Mucosa of rectum (tissue), 2 donors: Measurements from ENCODE around the gene NEURL4.
A peak's percentile ranks its signal among the peaks of the same experiment; 100 is the strongest.
"Not testable (repeated sequence)": the region's sequence is repeated elsewhere in the genome, so short reads cannot be mapped to it uniquely, and the experiment has no call there.

Experiments used
- H3K27ac ChIP-seq, 2 donors: one replicate each; pipeline ENCODE4 v1.7.0; 2013; ENCODE audit warnings: inconsistent platforms in 2 of 2, low read depth in 2 of 2, low read length in 2 of 2
- H3K27me3 ChIP-seq, 2 donors: one replicate each; pipeline ENCODE4 v1.7.0; 2013; ENCODE audit warnings: low read length in 2 of 2; ENCODE audit not compliant: control insufficient read depth in 2 of 2, insufficient read depth in 2 of 2
- H3K36me3 ChIP-seq, 2 donors: one replicate each; pipeline ENCODE4 v1.7.0; 2013; ENCODE audit warnings: low read length in 2 of 2; ENCODE audit not compliant: control insufficient read depth in 2 of 2, insufficient read depth in 2 of 2
- H3K4me1 ChIP-seq, 2 donors: one replicate each; pipeline ENCODE4 v1.7.0; 2013; ENCODE audit warnings: low read length in 2 of 2, mild to moderate bottlenecking in 1 of 2; ENCODE audit not compliant: control insufficient read depth in 2 of 2, insufficient read depth in 2 of 2
- H3K4me3 ChIP-seq, 2 donors: one replicate each; pipeline ENCODE4 v1.7.0; 2013; ENCODE audit warnings: low read length in 2 of 2
- H3K9ac ChIP-seq, 2 donors: one replicate each; pipeline ENCODE4 v1.7.0; 2013; ENCODE audit warnings: low read length in 2 of 2, low read depth in 1 of 2, mild to moderate bottlenecking in 1 of 2
- H3K9me3 ChIP-seq, 2 donors: one replicate each; pipeline ENCODE4 v1.7.0; 2013; ENCODE audit warnings: low read length in 2 of 2; ENCODE audit not compliant: control insufficient read depth in 2 of 2
- donor health status: healthy.
- donor health status: Normal muscosa, but diverticular disease.

The NEURL4 gene

DNA sequence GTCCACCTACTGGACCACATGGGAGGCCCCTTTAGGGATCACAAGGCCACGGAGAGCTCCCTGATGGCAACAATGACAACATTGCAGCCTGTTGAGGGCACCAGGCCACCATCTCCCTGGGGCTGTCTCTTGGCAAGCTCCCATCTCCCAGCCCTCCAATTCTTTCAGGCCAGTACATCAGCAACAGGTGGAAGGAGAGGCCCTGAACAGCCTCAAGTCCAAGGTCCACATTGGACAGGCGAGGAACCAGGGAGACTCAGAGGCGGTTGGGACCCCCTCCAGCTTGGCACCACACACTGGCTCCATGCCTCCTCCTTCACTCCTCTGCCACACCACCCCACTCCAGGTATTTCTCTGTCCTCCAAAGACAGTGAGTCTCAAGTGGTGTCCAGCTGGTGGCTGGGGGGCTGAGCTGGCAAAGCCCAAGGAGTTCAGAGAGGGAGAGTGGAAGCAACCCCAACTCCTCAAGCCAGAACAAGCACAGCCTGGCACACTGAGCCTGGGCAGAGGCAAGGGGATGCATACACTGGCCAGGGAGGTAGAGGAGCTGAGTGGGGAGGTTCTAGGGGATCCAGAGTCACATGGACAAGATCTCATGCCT is 5.9 kb upstream of the NEURL4 start:
- Histone ChIP-seq H3K27ac (no peak overlapping the region), H3K4me1 (peaks cover 0 to 18% of the 10 kb centered on the region in 2 donors)

DNA sequence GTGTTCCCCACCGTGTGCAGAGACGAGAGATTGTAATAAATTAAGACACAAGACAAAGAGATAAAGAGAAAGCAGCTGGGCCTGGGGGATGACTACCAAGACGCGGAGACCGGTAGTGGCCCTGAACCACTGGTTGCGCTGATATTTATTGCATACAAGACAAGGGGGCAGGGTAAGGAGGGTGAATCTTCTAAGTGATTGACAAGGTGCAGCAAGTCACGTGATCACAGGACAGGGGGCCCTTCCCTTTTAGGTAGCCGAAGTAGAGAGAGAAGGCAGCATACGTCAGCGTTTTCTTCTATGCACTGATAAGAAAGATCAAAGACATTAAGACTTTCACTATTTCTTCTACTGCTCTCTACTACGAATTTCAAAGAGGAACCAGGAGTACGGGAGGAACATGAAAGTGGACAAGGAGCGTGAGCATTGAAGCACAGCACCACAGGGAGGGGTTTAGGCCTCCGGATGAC is 3.5 kb upstream of the NEURL4 start:
- not testable (repeated sequence) for H3K27me3 ChIP-seq, H3K36me3 ChIP-seq, H3K9ac ChIP-seq, H3K4me3 ChIP-seq, H3K27ac ChIP-seq, H3K9me3 ChIP-seq
- peaks cover 7 to 28% of the 10 kb centered on the region in 2 donors for H3K4me1 ChIP-seq

More for the DNA sequence above, 5.9 kb upstream of the NEURL4 start:
- H3K36me3 ChIP-seq: no peaks in the 10 kb centered on the region
- no peaks in the 10 kb centered on the region for H3K9me3 ChIP-seq
- no peak overlapping the region for H3K9ac ChIP-seq
- H3K27me3 ChIP-seq: peaks cover 0 to 2% of the 10 kb centered on the region in 2 donors
- no peak overlapping the region for H3K4me3 ChIP-seq

DNA sequence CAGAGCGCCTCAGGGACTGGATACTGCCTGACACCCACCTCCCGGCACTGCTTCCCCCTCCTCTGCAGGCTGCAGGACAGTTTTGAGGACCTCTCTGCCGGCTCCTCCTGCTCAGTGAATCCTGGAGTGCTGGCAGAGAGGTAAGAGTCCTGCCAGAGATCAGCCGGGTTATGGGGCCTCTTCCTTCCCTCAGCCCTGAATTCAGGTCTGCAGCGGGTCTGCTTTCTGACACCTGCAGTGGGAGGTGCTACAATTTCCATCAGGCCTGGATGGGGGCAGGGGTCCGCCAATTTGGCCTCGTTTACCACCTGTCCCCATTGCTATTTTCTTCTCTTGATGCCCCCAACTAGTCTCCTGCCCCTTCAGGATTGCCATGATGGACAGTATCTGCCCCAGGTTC is 3.0 kb upstream of the NEURL4 start:
- H3K27ac ChIP-seq: no peak overlapping the region
- H3K27me3 ChIP-seq: peaks cover 0 to 2% of the 10 kb centered on the region in 2 donors
- peaks cover 7 to 28% of the 10 kb centered on the region in 2 donors for H3K4me1 ChIP-seq
- H3K36me3 ChIP-seq: no peaks in the 10 kb centered on the region
- no peak overlapping the region for H3K9ac ChIP-seq
- H3K9me3 ChIP-seq: no peaks in the 10 kb centered on the region
- H3K4me3 ChIP-seq: no peak overlapping the region

DNA sequence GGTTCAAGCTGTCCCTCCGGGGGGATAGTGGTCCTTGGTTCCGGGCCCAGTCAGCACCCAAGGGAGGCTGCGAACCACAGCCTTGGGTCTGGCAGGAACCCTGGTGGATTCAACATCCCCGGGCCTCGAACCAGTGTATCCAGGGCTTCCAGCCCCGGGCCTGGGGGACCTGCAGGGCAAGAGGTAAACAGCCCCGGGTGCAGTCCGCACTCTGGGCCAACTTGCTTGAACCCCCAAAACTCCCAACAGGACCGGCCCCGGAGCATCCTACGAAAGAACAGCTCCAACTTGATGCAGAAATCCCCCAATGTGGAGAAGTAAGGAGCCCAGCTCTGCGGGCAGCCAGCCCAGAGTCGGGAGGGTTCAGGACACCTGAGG is 1.5 kb upstream of the NEURL4 start:
- Histone ChIP-seq H3K36me3 (peaks cover 0 to 12% of the 10 kb centered on the region in 2 donors), H3K4me1 (peaks cover 7 to 22% of the 10 kb centered on the region in 2 donors), H3K4me3 (peak overlapping the region; percentile 95 to 97), H3K9me3 (no peaks in the 10 kb centered on the region), H3K27ac (peak overlapping the region; percentile 92 to 96), H3K27me3 (peaks cover 0 to 2% of the 10 kb centered on the region in 2 donors), H3K9ac (peak overlapping the region in 1 of 2 donors; percentile 24)

DNA sequence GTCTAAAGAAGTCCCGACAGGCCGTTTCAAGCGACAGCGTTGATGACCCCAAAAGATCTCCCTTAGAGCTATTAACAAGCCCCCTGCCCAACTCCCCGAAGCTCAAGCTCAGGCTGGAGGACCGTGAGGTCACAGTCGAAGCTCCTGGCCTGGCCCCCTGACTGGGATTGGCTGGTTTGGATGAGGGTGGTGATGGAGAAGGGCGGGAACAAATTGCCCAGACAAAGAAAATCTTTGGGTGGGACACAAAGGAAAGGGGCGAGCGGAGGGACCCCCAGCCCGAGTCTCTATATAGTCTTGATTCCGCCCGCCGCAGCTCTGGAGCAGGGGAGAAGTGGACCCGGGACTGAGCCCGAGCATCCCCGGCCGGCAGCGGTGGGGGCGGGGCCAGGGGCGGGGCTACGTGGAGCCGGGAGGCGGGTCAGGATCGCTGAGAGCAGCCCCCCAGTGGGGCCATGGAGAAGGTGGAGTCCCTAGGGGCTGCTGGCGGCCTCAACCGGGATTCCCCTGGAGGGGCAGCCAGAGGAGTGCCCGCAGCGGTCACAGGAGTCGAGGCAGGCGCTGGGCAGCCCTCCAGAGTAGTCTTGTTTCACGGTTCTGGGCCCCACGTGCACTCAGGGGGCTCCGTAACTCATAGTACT is 982 bp upstream of the NEURL4 start:
- H3K36me3 ChIP-seq: peaks cover 0 to 16% of the 10 kb centered on the region in 2 donors
- no peaks in the 10 kb centered on the region for H3K27me3 ChIP-seq
- H3K9ac ChIP-seq: peak overlapping the region; percentile 79 to 89
- peaks cover 7 to 22% of the 10 kb centered on the region in 2 donors for H3K4me1 ChIP-seq
- H3K4me3 ChIP-seq: peak overlapping the region; percentile 95 to 97
- H3K27ac ChIP-seq: peak overlapping the region; percentile 92 to 96
- no peaks in the 10 kb centered on the region for H3K9me3 ChIP-seq

DNA sequence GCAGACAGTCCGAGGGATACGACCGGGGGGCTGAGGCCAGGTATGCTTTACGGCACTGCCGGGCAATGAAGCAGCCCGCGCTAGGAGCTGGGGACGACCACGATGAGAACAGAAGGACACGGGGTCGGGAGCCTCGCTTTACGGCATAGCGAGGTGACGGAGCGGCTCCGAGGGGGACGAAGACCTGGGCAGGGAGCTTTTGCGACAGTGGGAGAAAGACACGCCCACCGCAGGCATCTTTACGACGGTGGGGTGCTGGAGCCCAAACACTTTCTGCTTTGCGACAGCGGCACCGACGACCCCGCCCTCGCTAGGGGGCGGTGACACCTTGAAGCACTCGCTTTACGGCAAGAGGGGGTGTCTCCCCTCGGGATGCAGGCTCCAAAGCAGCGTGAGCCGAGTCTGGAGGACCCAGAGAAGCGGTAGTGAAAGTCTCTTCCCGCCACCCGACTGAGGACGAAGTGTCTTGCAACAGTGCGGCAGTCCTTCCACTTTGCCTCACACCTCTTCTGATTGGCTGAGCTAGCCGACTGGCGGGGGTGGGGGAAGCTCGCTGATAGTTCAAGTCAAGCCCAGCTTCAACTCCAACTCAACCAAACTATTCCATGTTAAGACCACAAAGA is 350 bp upstream of the NEURL4 start:
- H3K4me3 ChIP-seq: peak overlapping the region; percentile 95 to 97
- H3K27ac ChIP-seq: peak overlapping the region; percentile 92 to 96
- H3K27me3 ChIP-seq: no peaks in the 10 kb centered on the region
- peaks cover 3 to 20% of the 10 kb centered on the region in 2 donors for H3K36me3 ChIP-seq
- H3K9ac ChIP-seq: peak overlapping the region; percentile 79 to 89
- no peaks in the 10 kb centered on the region for H3K9me3 ChIP-seq
- H3K4me1 ChIP-seq: peaks cover 7 to 23% of the 10 kb centered on the region in 2 donors

DNA sequence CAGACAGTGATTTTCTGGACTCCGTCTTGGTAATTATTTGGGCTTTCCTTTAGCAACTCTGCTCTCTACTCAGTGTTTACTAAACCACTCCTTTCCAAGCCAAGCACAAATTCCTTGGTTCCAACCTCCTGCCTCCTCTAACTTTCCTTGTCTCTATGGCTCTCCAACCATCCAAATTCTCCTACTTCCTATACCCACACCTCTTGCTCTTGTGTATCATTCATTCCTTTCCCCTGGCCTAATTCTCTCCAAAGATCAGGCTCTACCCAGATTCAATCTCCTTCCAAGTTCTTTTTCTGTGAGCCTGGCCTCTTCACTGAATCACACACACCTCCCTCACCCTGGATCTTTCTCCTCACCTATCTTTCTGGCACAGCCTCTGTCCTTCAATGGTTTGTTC is 1.1 kb downstream of the NEURL4 start:
- H3K36me3 ChIP-seq: peaks cover 17 to 31% of the 10 kb centered on the region in 2 donors

DNA sequence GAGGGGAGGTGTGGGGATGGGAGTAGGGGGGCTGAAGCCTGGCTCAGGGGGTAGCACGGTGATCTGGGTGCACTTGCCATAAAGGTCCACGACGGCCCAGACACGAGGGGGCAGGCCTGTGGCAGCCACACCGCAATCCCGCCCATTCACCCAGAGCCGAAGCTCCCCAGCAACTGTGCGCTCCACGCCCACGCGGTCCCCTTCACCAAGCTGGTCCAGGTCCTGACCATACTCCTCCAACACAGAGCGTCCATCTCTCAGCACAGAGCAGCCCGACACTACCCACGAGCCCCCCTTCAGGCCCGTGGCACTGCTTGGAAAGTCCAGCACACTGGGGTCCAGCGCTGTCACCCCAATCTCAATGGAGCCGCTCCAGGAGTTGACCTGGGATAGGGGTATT is 1.6 kb downstream of the NEURL4 start:
- Histone ChIP-seq H3K9me3 (no peaks in the 10 kb centered on the region), H3K36me3 (peaks cover 22 to 36% of the 10 kb centered on the region in 2 donors), H3K4me3 (no peak overlapping the region), H3K27ac (no peak overlapping the region), H3K4me1 (peaks cover 7 to 25% of the 10 kb centered on the region in 2 donors), H3K9ac (no peak overlapping the region), H3K27me3 (no peaks in the 10 kb centered on the region)

More for the DNA sequence above, 1.1 kb downstream of the NEURL4 start:
- Histone ChIP-seq H3K27me3 (no peaks in the 10 kb centered on the region), H3K9me3 (no peaks in the 10 kb centered on the region), H3K27ac (no peak overlapping the region), H3K4me1 (peaks cover 7 to 25% of the 10 kb centered on the region in 2 donors), H3K9ac (no peak overlapping the region), H3K4me3 (peak overlapping the region in 1 of 2 donors; percentile 97)

DNA sequence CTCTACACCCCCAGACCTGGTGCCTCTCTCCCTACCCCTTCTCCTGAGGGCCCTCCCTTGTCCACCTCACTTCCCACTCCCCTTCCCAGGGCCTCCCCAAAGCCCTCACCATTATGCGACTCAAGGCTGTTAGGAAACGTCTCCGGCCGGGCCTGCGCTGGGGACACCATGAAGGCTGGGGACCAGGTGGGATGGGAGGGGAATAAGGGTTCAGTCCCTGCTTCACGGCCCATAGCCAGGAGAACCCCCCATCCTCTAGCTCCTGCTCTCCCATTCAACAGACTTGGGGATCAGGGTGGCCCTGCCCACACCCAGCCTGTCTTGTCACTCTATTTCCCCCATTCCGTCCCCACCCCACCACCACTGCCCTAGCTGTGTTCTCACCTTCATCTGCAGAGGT is 2.1 kb downstream of the NEURL4 start:
- peaks cover 7 to 24% of the 10 kb centered on the region in 2 donors for H3K4me1 ChIP-seq
- peaks cover 26 to 41% of the 10 kb centered on the region in 2 donors for H3K36me3 ChIP-seq

DNA sequence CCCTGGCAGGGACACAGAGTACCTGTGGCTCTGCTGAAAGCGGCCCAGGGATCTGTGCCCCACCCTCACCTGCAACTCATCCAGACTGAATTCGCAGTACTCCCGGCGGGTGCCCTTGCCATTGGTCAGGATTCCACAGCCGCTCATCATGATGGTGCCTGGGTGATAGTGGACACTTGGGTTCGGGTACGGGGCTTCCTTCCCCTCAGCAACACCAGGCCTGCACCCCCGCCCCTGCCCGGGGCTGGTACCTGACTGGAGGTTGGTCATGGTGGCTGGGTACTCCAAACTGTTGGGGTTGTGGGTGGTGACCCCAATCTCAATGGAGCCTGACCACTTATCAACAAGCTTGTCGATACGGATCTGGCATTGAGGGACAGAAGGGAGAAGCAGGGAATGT is 2.9 kb downstream of the NEURL4 start:
- peaks cover 35 to 49% of the 10 kb centered on the region in 2 donors for H3K36me3 ChIP-seq
- peaks cover 7 to 21% of the 10 kb centered on the region in 2 donors for H3K4me1 ChIP-seq
- H3K9ac ChIP-seq: no peak overlapping the region
- no peak overlapping the region for H3K4me3 ChIP-seq
- no peaks in the 10 kb centered on the region for H3K27me3 ChIP-seq
- no peaks in the 10 kb centered on the region for H3K9me3 ChIP-seq
- no peak overlapping the region for H3K27ac ChIP-seq

More for the DNA sequence above, 2.1 kb downstream of the NEURL4 start:
- no peak overlapping the region for H3K4me3 ChIP-seq
- H3K9me3 ChIP-seq: no peaks in the 10 kb centered on the region
- no peaks in the 10 kb centered on the region for H3K27me3 ChIP-seq
- no peak overlapping the region for H3K27ac ChIP-seq
- no peak overlapping the region for H3K9ac ChIP-seq
